Measurements from ENCODE around the gene NADSYN1.

DNA sequence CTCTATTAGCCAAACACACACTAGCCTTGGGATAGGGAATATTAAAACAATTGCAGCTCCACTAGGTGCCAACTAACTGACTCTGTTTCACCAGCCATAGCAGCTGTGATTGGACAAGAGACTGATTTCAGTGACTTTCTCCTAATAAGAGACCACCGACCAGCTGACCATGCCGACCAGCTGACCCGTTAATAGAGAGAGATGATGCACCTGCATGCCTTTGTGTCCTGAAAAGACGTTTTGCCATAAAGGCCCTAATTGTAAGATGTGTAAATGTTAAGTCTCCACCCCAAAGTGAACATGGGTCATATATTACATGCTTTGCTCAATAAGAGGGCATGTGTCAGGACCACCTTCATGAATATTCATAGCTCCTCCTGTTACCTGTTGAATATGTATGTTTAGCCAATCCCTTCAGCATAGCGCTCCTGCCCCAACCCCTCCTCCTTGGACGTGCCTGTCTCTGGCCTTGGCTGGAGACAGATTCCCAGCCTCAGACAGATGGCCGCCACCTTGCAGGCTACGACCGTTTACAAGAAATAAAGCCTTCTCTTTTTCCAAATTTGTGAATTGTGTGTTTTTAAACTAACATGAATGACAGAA is 1.3 kb upstream of the NADSYN1 start:
- TF ChIP-seq POLR2AphosphoS5 (IDR thresholded peaks at IDR 0.05; ENCODE audit: low read depth, low read length), result no peak
- TF ChIP-seq, protein P1, sequence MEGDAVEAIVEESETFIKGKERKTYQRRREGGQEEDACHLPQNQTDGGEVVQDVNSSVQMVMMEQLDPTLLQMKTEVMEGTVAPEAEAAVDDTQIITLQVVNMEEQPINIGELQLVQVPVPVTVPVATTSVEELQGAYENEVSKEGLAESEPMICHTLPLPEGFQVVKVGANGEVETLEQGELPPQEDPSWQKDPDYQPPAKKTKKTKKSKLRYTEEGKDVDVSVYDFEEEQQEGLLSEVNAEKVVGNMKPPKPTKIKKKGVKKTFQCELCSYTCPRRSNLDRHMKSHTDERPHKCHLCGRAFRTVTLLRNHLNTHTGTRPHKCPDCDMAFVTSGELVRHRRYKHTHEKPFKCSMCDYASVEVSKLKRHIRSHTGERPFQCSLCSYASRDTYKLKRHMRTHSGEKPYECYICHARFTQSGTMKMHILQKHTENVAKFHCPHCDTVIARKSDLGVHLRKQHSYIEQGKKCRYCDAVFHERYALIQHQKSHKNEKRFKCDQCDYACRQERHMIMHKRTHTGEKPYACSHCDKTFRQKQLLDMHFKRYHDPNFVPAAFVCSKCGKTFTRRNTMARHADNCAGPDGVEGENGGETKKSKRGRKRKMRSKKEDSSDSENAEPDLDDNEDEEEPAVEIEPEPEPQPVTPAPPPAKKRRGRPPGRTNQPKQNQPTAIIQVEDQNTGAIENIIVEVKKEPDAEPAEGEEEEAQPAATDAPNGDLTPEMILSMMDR (IDR thresholded peaks at IDR 0.05 in 2 of 3, conservative IDR thresholded peaks at IDR 0.05 in 1 of 3; ENCODE audit: borderline replicate concordance in 1 of 3, insufficient read depth in 1 of 3, low read depth in 2 of 3, low read length in 2 of 3), result no peak
- TF ChIP-seq, protein P2, sequence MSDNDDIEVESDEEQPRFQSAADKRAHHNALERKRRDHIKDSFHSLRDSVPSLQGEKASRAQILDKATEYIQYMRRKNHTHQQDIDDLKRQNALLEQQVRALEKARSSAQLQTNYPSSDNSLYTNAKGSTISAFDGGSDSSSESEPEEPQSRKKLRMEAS (IDR thresholded peaks at IDR 0.05), result no peak
- no peak for TF ChIP-seq POLR2A (IDR thresholded peaks at IDR 0.05; ENCODE audit: borderline replicate concordance, extremely low read depth, insufficient read depth, insufficient read length)
- no peak for TF ChIP-seq SIN3A (IDR thresholded peaks at IDR 0.05; ENCODE audit: low read depth)
- no peak for TF ChIP-seq TCF7L2 (IDR thresholded peaks at IDR 0.05; ENCODE audit: borderline replicate concordance, extremely low read depth, insufficient read depth, insufficient read length)
- no peak for TF ChIP-seq YY1 (IDR thresholded peaks at IDR 0.05; ENCODE audit: extremely low read depth, insufficient replicate concordance, low read depth, low read length)
- TF ChIP-seq EZH2phosphoT487 (IDR thresholded peaks at IDR 0.05; ENCODE audit: borderline replicate concordance), result no peak
- TF ChIP-seq JUND (IDR thresholded peaks at IDR 0.05), result no peak
- TF ChIP-seq ZNF274 (IDR thresholded peaks at IDR 0.05; ENCODE audit: low read depth, low read length), result no peak
- no peak for TF ChIP-seq EZH2 (IDR thresholded peaks at IDR 0.05)

All from HCT116 (cell line).